Suppressor macrophage (primary cell): ENCODE measurements around the gene MYF5.

ENCODE experiments used
- DNase-seq, 4 experiments: peaks; one replicate each; pipeline ENCODE4 v3.0.0-alpha.2; 2020 to 2022

Gene MYF5

GRCh38 chr12:80708259-80708974 is 8.3 kb upstream of the MYF5 start:
- peak in 1 of 4 experiments; percentile 7 for DNase-seq

- DNase-seq, result peak in 1 of 4 experiments; percentile 4
Measured at GRCh38 chr12:80708975-80709328, 7.8 kb upstream of the MYF5 start.

DNA sequence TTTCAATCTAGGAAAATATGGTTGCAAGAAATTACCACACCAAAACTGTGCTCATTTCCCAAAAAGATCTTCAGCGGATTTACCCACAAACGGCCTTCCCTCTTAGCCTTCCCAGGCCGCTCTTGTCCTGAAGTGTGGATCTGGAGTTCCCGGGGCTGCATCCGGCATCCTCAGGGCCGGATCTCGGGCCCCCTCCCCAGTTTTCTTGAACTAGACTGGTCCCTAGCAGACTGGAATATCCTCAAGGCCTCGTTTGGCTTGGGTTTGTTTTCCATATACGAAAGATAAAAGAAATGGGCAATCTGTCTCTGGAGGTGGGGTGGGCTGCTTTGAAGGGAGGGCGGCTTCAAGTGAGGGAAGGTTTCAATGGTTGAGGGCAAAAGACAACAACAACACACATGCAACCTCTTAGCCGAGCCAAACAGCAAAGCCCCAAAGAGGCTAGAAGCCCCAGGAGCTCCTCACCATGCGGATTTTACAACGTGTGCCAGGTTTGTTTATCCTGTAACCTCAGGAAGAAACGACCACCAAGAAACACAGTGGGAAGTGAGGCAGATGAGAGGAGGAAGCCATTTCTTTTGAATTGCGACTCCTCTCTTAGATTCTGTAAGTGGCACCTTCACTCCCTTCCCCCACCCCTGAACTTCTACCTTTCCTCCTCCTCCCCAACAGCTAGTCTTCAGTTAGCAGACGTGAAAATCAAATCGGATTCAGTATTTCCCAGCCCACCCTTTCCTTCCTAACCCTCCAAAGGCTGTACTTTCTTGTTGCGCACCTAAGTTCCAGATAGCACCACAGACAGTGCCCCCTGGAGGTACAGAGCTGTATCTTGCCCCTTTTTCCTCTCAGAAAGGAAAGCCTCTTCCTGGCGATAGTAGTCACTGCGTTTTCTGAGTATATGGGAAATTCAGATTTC is 6.6 kb upstream of the MYF5 start:
- peak in 3 of 4 experiments; percentile 18 to 24 (median 21) for DNase-seq

GRCh38 chr12:80710727-80711449 is 5.8 kb upstream of the MYF5 start:
- DNase-seq, result no peak

GRCh38 chr12:80711866-80712265 is 4.8 kb upstream of the MYF5 start:
- DNase-seq, result no peak

GRCh38 chr12:80712866-80713265 is 3.8 kb upstream of the MYF5 start:
- DNase-seq, result no peak

DNA sequence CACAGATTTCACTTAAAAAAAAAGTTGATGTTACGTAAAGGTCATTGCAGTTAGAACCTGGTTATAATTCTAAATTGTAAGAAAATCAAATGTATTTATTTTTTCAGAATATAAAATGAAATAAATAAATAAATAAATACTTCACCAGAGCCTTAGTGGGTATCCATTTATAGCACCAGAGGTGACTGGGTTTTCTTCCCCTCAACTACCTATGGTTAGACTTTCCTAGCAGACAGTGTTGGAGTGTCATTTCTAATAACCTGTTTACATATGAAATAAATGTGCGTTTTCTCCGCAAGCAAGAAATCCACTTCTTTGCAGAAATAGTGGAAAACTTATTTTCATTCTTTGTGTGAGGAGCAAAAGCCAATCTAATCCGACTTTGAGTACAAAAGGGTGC is 3.3 kb upstream of the MYF5 start:
- no peak for DNase-seq

GRCh38 chr12:80714055-80714454 is 2.7 kb upstream of the MYF5 start:
- DNase-seq, result no peak

GRCh38 chr12:80714846-80715245 is 1.9 kb upstream of the MYF5 start:
- DNase-seq, result no peak

- no peak for DNase-seq
Measured at GRCh38 chr12:80715713-80716249, 931 bp upstream of the MYF5 start.

GRCh38 chr12:80717856-80718255 is 1.1 kb downstream of the MYF5 start:
- no peak for DNase-seq

DNA sequence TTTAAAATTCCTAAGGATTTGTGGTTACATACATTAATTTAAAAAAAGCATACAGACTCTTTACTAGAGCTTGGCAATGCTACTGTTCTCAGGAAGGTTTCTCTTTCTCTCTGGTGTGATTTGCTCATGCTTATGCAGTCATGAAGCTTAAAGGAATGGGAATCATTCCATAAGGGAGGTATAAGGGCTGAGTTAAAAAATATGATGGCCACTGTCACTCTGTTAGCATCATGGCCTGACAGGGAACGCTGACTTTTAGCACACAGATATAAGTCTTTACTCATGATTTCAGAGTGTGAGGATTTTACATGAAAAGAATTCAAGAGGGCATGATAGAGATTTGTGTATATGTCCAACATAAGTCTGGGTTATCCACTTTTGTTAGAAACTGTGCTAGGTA is 3.8 kb downstream of the MYF5 start:
- DNase-seq, result no peak

DNA sequence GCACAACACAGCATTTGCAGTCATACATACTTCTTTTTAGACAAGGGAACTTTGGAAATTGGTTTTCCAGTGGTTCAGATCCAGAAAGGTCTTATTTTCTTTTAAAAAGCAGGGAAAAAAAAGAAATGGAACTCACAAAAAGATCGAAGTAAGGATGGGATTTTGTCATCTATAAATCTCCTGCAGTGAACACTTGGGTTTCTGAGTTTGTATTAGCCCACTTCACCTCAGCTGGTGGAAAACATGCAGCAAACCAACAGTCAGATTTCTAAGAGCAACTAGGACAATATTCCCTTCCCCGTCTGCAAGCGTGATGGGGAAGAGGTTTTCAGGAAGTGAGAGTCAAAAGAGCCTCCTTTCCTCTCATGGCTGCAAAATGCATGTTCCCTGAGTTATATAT is 4.6 kb downstream of the MYF5 start:
- DNase-seq, result peak in 3 of 4 experiments; percentile 5 to 33 (median 9)

DNA sequence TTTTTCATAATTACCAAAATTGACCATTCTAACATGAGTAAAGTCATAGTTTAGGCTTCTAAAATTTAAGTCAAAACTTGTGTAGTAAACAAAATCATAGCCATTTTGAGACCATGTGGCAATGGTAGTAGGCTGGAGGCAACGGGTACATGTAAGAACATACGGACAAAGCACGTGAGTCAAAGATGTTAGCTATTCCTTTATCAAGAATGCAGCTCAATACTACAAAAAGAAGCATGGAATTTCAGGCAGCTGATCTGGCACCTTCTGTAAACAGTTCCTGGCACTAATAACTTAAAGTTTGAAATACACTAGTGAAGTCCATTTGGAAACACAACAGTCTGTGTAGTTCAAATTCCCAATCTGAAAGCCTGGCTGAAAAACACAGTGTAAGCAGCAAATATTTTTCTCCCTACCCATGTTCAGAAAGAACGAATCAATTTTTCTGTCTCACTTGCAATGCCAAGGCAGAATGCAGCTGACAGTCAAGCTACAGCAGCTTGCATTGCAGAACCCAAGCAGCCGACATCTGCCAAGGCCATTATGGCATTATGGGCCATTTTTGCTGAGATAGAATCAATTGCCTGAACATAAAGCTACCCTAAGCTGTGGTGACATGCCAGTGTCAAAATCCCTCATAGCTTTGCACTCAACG is 29.3 kb downstream of the MYF5 start:
- no peak for DNase-seq

DNA sequence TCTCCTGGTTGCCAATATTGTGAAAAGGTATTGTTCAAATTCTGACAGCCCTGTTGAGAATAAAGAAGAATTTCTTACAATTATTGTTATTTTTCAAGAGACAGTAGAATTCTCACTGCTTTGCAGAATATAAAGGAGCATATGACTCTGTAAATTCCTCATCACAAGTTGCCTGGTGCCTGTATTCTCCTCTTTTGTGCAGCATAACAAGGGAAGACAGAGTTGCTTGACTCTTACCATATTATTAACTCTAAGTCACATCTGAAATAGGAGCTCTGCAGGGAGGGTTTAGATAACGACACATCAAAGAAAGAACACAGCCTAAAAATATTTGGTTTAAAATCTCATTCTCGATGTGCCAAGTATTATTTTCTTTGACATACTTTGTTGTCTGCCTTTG is 31.1 kb downstream of the MYF5 start:
- no peak for DNase-seq

DNA sequence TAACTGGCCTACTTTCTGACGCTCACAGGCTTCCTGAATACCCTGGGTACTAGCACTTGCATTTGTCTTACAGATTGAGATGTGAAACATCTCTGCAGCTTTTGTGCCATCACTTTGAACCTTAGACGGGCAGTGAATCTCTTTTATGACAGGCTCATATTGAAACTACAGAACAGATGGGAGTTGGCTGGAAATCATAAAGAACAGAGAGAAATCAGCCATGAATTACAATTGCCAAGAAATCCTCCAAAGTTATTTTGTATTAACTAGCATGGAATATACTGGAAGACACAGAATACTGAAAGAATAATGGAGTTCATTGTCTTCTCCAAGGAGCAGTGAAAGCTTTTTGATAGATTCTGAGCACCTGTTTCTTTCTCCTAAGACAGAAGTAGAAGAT is 32.7 kb downstream of the MYF5 start:
- no peak for DNase-seq

GRCh38 chr12:80752464-80752863 is 35.8 kb downstream of the MYF5 start:
- no peak for DNase-seq

- DNase-seq, result no peak
Measured at GRCh38 chr12:80754274-80754673, 37.6 kb downstream of the MYF5 start.

- peak in 3 of 4 experiments; percentile 3 to 14 (median 10) for DNase-seq
Measured at GRCh38 chr12:80756875-80757274, 40.2 kb downstream of the MYF5 start.

DNA sequence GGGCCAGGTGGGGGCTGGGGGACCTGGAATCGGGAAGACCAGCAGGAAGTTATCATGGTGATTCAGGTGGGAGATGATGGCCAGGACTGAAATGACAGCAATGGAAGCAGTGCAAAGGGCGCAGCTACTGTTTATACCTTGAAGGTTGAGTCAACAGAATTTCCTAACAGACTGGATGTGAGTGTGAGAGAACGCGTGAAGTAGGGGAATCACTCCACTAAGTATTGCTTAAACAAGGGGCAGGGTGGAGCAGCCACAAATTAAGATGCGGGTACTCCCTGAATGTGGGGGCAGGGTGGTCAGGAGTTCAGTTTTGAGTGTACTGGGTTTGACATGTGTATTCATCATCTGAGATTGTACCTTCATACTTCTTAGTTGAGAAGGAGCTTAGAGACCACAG is 45.1 kb downstream of the MYF5 start:
- no peak for DNase-seq

DNA sequence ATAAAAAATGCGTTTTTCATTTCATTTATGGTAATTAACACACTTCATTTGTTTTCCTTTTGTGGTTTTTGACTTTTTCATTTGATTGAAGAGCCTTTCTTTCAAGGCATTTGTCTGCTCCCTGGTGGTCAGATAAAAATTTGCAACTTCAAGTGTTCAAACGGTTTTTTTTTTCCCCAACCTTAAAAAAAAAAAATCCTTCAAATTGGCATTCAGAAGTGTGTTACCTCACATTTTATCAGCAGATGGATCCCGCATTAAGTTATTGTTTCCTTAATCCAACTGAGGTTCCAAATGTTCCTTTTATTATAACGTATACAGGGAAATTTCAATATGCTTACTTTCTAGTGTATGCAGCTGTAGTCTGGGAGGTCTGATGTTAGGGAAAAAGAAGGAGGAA is 47.2 kb downstream of the MYF5 start:
- peak; percentile 11 to 52 (median 38) for DNase-seq

DNA sequence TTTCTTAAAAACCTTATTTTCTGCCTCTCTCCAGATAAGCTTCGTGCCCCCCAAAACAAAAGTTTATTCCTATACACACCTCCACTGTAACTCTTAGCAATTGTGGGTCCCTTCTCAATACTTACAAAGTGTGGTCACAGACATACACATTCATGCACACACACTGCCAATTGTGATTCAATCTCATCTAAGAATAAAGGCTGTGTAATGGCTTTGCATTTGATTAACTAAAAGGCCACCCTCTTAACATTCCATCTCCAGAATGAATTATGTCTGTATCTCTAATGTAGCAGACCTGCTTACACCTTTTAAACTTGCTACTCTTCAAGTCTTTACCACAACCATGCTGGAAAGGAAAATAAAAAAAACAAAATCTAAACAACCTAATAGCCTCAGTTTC is 49.5 kb downstream of the MYF5 start:
- DNase-seq, result no peak
